B cell (primary cell): Measurements from ENCODE around the gene GPR151. TPM values are rescaled to one million over a fixed set of nuclear protein-coding genes. Genes with fewer than 3 reads are reported as not detected.

Experiments used
- ATAC-seq: fragments of 200-7000 bp; cut with Tn5 transposase; one replicate; pipeline ENCODE4 v1.10.0; 2021; ENCODE audit warnings: low read depth, mild to moderate bottlenecking, moderate number of reproducible peaks, moderate library complexity
- CTCF ChIA-PET: fragments of 350-600 bp; sonication (Branson Sonifier 250); formaldehyde crosslinking; loops from one replicate; lab custom pipeline; 2021; ENCODE audit warnings: antibody characterized with exemption, inconsistent platforms; lab: Charles Lee
- POLR2A ChIA-PET: fragments of 350-600 bp; sonication (Branson Sonifier 250); formaldehyde crosslinking; loops from one replicate; lab custom pipeline; 2021; ENCODE audit warnings: antibody characterized with exemption; lab: Charles Lee
- DNase-seq: peaks from one replicate; pipeline ENCODE4 v3.0.0; 2013
- H2AFZ ChIP-seq: 2 replicates; pipeline ENCODE4 v1.6.1; 2012; ENCODE audit warnings: mild to moderate bottlenecking, low read depth, low read length; ENCODE audit not compliant: insufficient read depth, poor library complexity, severe bottlenecking
- H3K27ac ChIP-seq, 2 donors: 1 replicate in 1 of 2; 2 replicates in 1 of 2; pipeline ENCODE4 v1.5.1; 2012 to 2013; ENCODE audit warnings: low read length in 2 of 2, mild to moderate bottlenecking in 2 of 2, moderate library complexity in 1 of 2
- H3K27me3 ChIP-seq, 4 experiments: fragments of 200-600 bp in 1 of 4; sonication (generic) in 1 of 4; replicated peaks in 1 of 4; 1 replicate in 2 of 4; 2 replicates in 2 of 4; pipeline versions ENCODE4 v1.6.1 to v1.7.0; 2013 to 2016; ENCODE audit warnings: low read length in 3 of 4, mild to moderate bottlenecking in 2 of 4, mixed read lengths in 1 of 4, moderate library complexity in 1 of 4; ENCODE audit not compliant: insufficient read depth in 4 of 4, control insufficient read depth in 3 of 4; ENCODE audit errors: control extremely low read depth in 1 of 4
- H3K36me3 ChIP-seq, 2 experiments: replicated peaks in 1 of 2; 1 replicate in 1 of 2; 2 replicates in 1 of 2; pipeline versions ENCODE4 v1.6.1 to v1.7.1; 2013; ENCODE audit warnings: low read length in 1 of 2; ENCODE audit not compliant: insufficient read depth in 2 of 2, control insufficient read depth in 1 of 2; ENCODE audit errors: control extremely low read depth in 1 of 2, extremely low read depth in 1 of 2
- H3K4me1 ChIP-seq, 2 donors: fragments of 200-600 bp in 1 of 2; sonication (generic) in 1 of 2; 1 replicate in 1 of 2; 2 replicates in 1 of 2; pipeline versions ENCODE4 v1.5.1 to v1.6.1; 2013 to 2017; ENCODE audit warnings: low read length in 2 of 2; ENCODE audit not compliant: control insufficient read depth in 2 of 2, insufficient read depth in 2 of 2
- H3K4me2 ChIP-seq: replicated peaks from 2 replicates; pipeline ENCODE3; 2012; ENCODE audit warnings: mild to moderate bottlenecking, low read depth, low read length; ENCODE audit not compliant: poor library complexity, severe bottlenecking
- H3K4me3 ChIP-seq, 5 experiments: fragments of 200-600 bp in 1 of 5; sonication (generic) in 1 of 5; 1 replicate in 3 of 5; 2 replicates in 2 of 5; pipeline versions ENCODE4 v1.5.1 to v1.7.0; 2011 to 2016; ENCODE audit warnings: low read length in 4 of 5, mild to moderate bottlenecking in 4 of 5, low read depth in 2 of 5, control low read depth in 1 of 5, moderate library complexity in 1 of 5; ENCODE audit not compliant: insufficient read depth in 1 of 5; ENCODE audit errors: control extremely low read depth in 1 of 5, extremely low read depth in 1 of 5
- H3K79me2 ChIP-seq: fragments of 200-600 bp; sonication (generic); one replicate; pipeline ENCODE4 v1.6.0; 2016; ENCODE audit warnings: low read length; ENCODE audit not compliant: control insufficient read depth, insufficient read depth
- H3K9ac ChIP-seq: fragments of 200-600 bp; sonication (generic); 2 replicates; pipeline ENCODE4 v1.6.1; 2017; ENCODE audit warnings: mild to moderate bottlenecking, low read length, moderate library complexity
- H3K9me3 ChIP-seq, 3 donors: one replicate each; pipeline versions ENCODE4 v1.6.1 to v1.7.1; 2013; ENCODE audit warnings: low read length in 2 of 3; ENCODE audit not compliant: control insufficient read depth in 2 of 3, insufficient read depth in 1 of 3; ENCODE audit errors: control extremely low read depth in 1 of 3
- H4K20me1 ChIP-seq: 2 replicates; pipeline ENCODE4 v1.6.0; 2012; ENCODE audit warnings: mild to moderate bottlenecking, low read length; ENCODE audit not compliant: insufficient read depth, control insufficient read depth, poor library complexity, severe bottlenecking
- H3K27ac Mint-ChIP-seq: one replicate; pipeline ENCODE4 v1.8.0; 2021; ENCODE audit warnings: mixed read lengths
- H3K27me3 Mint-ChIP-seq: one replicate; pipeline ENCODE4 v1.8.0; 2021; ENCODE audit warnings: mixed read lengths
- H3K4me1 Mint-ChIP-seq: one replicate; pipeline ENCODE4 v1.8.0; 2021; ENCODE audit warnings: mixed read lengths
- H3K4me3 Mint-ChIP-seq: one replicate; pipeline ENCODE4 v1.8.0; 2021; ENCODE audit warnings: mixed read lengths
- H3K9me3 Mint-ChIP-seq: one replicate; pipeline ENCODE4 v1.8.0; 2022; ENCODE audit warnings: mixed read lengths; ENCODE audit not compliant: insufficient read depth
- CTCF ChIP-seq: fragments of 200-600 bp; IDR thresholded peaks from one replicate; pipeline ENCODE4 v1.8.0; 2022; ENCODE audit warnings: antibody characterized with exemption, mild to moderate bottlenecking
- EZH2 ChIP-seq: IDR thresholded peaks from 2 replicates; pipeline ENCODE4 v1.6.1; 2012; ENCODE audit warnings: borderline replicate concordance, low read depth, mild to moderate bottlenecking, moderate library complexity, low read length; ENCODE audit not compliant: insufficient read depth, poor library complexity, severe bottlenecking
- WGBS: methylation state at CpG from one replicate; pipeline ENCODE4 v1.1.5; 2013; ENCODE audit warnings: missing lambda C conversion rate; ENCODE audit not compliant: insufficient coverage; 5-methylcytosine and 5-hydroxymethylcytosine counted together
- intact Hi-C: fragments of 100-400 bp; cut with micrococcal nuclease; formaldehyde crosslinking; loops from one replicate; pipeline ENCODE4 v1.10.0; 2022
- polyA plus RNA-seq: library from polyadenylated mRNA; depleted of rRNA; stranded (reverse); fragments of >200 nt; gene quantifications from 2 replicates; pipeline ENCODE4 v1.2.3, GENCODE V29; 2012
- total RNA-seq, 2 donors: library from RNA; stranded (reverse); fragments of 120-200 nt in 1 of 2; gene quantifications; 1 replicate in 1 of 2; 2 replicates in 1 of 2; pipeline versions ENCODE4 v1.2.3 to v1.2.4, GENCODE V29; 2013 to 2022

Gene GPR151
- total and polyA plus RNA-seq, 2 donors (not counting 1 experiment from before 2014, with no cell fraction given) = not detected

GRCh38 chr5:146519554-146519953 is 3.6 kb upstream of the GPR151 start:
- no peaks in the 10 kb centered on the region for H3K4me1 ChIP-seq
- H3K4me3 ChIP-seq = no peak overlapping the region
- ATAC-seq = no peak
- H3K27me3 ChIP-seq = peaks cover 0 to 3% (median 0%) of the 10 kb centered on the region in 4 experiments
- no peaks in the 10 kb centered on the region for H3K36me3 ChIP-seq
- no peak overlapping the region for H3K27ac Mint-ChIP-seq
- no peaks in the 10 kb centered on the region for H3K9me3 ChIP-seq
- DNase-seq = no peak
- no CpG with 5 or more reads among the region's 2 CpGs for WGBS
- no peaks in the 10 kb centered on the region for H4K20me1 ChIP-seq
- TF ChIP-seq CTCF (no peak), EZH2 (no peak)
- H3K27me3 Mint-ChIP-seq = peaks cover 21% of the 10 kb centered on the region
- ChIA-PET POLR2A (no interaction called here), CTCF (no interaction called here)
- H3K9me3 Mint-ChIP-seq = no peaks in the 10 kb centered on the region
- H3K9ac ChIP-seq = no peak overlapping the region
- H2AFZ ChIP-seq = no peak overlapping the region
- intact Hi-C loops = no loop called here
- H3K27ac ChIP-seq = no peak overlapping the region
- H3K4me3 Mint-ChIP-seq = no peak overlapping the region
- no peaks in the 10 kb centered on the region for H3K79me2 ChIP-seq
- no peak overlapping the region for H3K4me2 ChIP-seq
- H3K4me1 Mint-ChIP-seq = peaks cover 2% of the 10 kb centered on the region

GRCh38 chr5:146515473-146516150 is 378 bp downstream of the GPR151 start:
- Histone ChIP-seq H3K36me3 (peaks cover 2 to 14% of the 10 kb centered on the region in 2 experiments), H3K79me2 (no peaks in the 10 kb centered on the region), H2AFZ (no peak overlapping the region), H3K9me3 (no peaks in the 10 kb centered on the region), H3K27ac (no peak overlapping the region), H3K4me1 (no peaks in the 10 kb centered on the region), H3K27me3 (no peaks in the 10 kb centered on the region), H4K20me1 (no peaks in the 10 kb centered on the region), H3K9ac (no peak overlapping the region), H3K4me2 (no peak overlapping the region), H3K4me3 (no peak overlapping the region)
- WGBS = 92% methylated on average over 10 of the region's 10 CpGs
- H3K27me3 Mint-ChIP-seq = peaks cover 7% of the 10 kb centered on the region
- no peak overlapping the region for H3K4me3 Mint-ChIP-seq
- H3K4me1 Mint-ChIP-seq = peaks cover 2% of the 10 kb centered on the region
- no peak for DNase-seq
- CTCF ChIA-PET = interaction anchor here (1.0 to 1.6 kb wide), 3 partner anchors 13 to 27 kb away, joined by 3 to 4 read pairs (median 3); no protein-coding TSS in a partner anchor
- POLR2A ChIA-PET = no interaction called here
- intact Hi-C loops = no loop called here
- ATAC-seq = no peak
- H3K27ac Mint-ChIP-seq = no peak overlapping the region
- TF ChIP-seq CTCF (no peak), EZH2 (no peak)
- no peaks in the 10 kb centered on the region for H3K9me3 Mint-ChIP-seq
